OCI-LY1 (cell line): ENCODE results near the gene NPTX1.

ENCODE experiments used
- H2AFZ ChIP-seq: fragments of 200-600 bp; sonication (generic), shearing (Covaris generic); 2 replicates; pipeline ENCODE4 v1.6.0; 2014; ENCODE audit warnings: antibody characterized with exemption, mild to moderate bottlenecking, low read length
- H3F3A ChIP-seq: fragments of 200-600 bp; sonication (generic), shearing (Covaris generic); 2 replicates; pipeline ENCODE4 v1.6.0; 2014; ENCODE audit warnings: mild to moderate bottlenecking, antibody characterized with exemption, low read length, moderate library complexity; ENCODE audit not compliant: insufficient read depth
- H3K27ac ChIP-seq: fragments of 200-600 bp; sonication (generic); 2 replicates; pipeline ENCODE4 v1.5.1; 2014; ENCODE audit warnings: low read length, mixed run types, mild to moderate bottlenecking, low read depth; ENCODE audit not compliant: poor library complexity, severe bottlenecking
- H3K27me3 ChIP-seq: fragments of 200-600 bp; sonication (generic); 2 replicates; pipeline ENCODE4 v1.6.0; 2014; ENCODE audit warnings: antibody characterized with exemption, mild to moderate bottlenecking, low read length, moderate library complexity; ENCODE audit not compliant: insufficient read depth
- H3K36me3 ChIP-seq: fragments of 200-600 bp; sonication (generic); 2 replicates; pipeline ENCODE4 v1.6.1; 2014; ENCODE audit warnings: mild to moderate bottlenecking, antibody characterized with exemption, low read length, moderate library complexity, mixed read lengths; ENCODE audit not compliant: insufficient read depth
- H3K4me1 ChIP-seq: fragments of 200-600 bp; sonication (generic); 2 replicates; pipeline ENCODE4 v1.5.1; 2014; ENCODE audit warnings: mild to moderate bottlenecking, low read length, moderate library complexity; ENCODE audit not compliant: insufficient read depth, severe bottlenecking
- H3K4me2 ChIP-seq: fragments of 200-600 bp; sonication (generic), shearing (Covaris generic); 2 replicates; pipeline ENCODE4 v1.6.1; 2014; ENCODE audit warnings: low read length
- H3K4me3 ChIP-seq: fragments of 200-600 bp; sonication (generic); 2 replicates; pipeline ENCODE4 v1.5.1; 2014; ENCODE audit warnings: low read length, low read depth, mild to moderate bottlenecking, mixed read lengths; ENCODE audit not compliant: poor library complexity, severe bottlenecking
- H3K79me2 ChIP-seq: fragments of 200-600 bp; shearing (Covaris generic); 2 replicates; pipeline ENCODE4 v1.6.1; 2016; ENCODE audit warnings: mixed run types, low read length, mixed read lengths; ENCODE audit not compliant: insufficient read depth
- H3K9ac ChIP-seq: fragments of 200-600 bp; sonication (generic), shearing (Covaris generic); 2 replicates; pipeline ENCODE4 v1.6.1; 2014; ENCODE audit warnings: mild to moderate bottlenecking, low read length, mixed read lengths
- H3K9me2 ChIP-seq: fragments of 200-600 bp; sonication (generic), shearing (Covaris generic); 2 replicates; pipeline ENCODE4 v1.6.1; 2014; ENCODE audit warnings: low read depth, mild to moderate bottlenecking, low read length, mixed read lengths
- H3K9me3 ChIP-seq: fragments of 200-600 bp; shearing (Covaris generic); 2 replicates; pipeline ENCODE4 v1.6.1; 2014; ENCODE audit warnings: low read length, mixed read lengths
- H4K20me1 ChIP-seq: fragments of 200-600 bp; sonication (generic), shearing (Covaris generic); 2 replicates; pipeline ENCODE4 v1.6.0; 2016; ENCODE audit warnings: mild to moderate bottlenecking, low read length; ENCODE audit not compliant: insufficient read depth
- EZH2 ChIP-seq: fragments of 200-600 bp; sonication (generic), shearing (Covaris generic); IDR thresholded peaks from 2 replicates; pipeline ENCODE4 v1.8.0; 2017; ENCODE audit warnings: borderline replicate concordance, mixed run types, mild to moderate bottlenecking, antibody characterized with exemption, low read length, moderate library complexity, mixed read lengths
- TF ChIP-seq, protein P1 (sequence below): fragments of 200-600 bp; sonication (generic), shearing (Covaris generic); IDR thresholded peaks from 2 replicates; pipeline ENCODE4 v1.5.1; 2017; ENCODE audit warnings: mild to moderate bottlenecking, antibody characterized with exemption, low read length, moderate library complexity, mixed read lengths

NPTX1 gene

DNA sequence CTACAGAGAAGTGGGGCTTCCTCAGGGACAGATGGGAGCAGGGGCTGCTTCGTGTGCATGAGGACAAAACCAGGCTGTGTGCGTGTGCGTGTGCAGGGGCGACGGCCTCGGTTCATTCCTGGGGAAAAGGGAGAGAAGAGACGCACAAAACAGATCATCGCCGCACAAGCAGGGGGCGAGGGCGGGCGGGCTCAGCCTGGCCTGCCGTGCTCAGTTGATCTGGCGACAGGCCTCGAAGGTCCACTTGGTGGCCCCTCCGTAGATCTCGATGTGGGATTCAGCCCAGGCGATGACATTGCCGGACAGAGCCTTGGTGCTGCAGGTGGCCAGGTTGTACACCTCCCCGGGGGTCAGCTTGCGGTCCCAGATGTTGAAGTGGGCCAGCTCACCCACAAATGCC, 5.8 kb downstream of the NPTX1 start:
- no peaks in the 10 kb centered on the region for H3K79me2 ChIP-seq
- peaks cover 12% of the 10 kb centered on the region; the same call in 1 of the 2 replicates for H3K27me3 ChIP-seq
- no peak overlapping the region for H3K4me2 ChIP-seq
- H4K20me1 ChIP-seq = no peaks in the 10 kb centered on the region
- no peak overlapping the region for H3K4me3 ChIP-seq
- peaks cover 16% of the 10 kb centered on the region for H3K4me1 ChIP-seq
- TF ChIP-seq, protein P1, sequence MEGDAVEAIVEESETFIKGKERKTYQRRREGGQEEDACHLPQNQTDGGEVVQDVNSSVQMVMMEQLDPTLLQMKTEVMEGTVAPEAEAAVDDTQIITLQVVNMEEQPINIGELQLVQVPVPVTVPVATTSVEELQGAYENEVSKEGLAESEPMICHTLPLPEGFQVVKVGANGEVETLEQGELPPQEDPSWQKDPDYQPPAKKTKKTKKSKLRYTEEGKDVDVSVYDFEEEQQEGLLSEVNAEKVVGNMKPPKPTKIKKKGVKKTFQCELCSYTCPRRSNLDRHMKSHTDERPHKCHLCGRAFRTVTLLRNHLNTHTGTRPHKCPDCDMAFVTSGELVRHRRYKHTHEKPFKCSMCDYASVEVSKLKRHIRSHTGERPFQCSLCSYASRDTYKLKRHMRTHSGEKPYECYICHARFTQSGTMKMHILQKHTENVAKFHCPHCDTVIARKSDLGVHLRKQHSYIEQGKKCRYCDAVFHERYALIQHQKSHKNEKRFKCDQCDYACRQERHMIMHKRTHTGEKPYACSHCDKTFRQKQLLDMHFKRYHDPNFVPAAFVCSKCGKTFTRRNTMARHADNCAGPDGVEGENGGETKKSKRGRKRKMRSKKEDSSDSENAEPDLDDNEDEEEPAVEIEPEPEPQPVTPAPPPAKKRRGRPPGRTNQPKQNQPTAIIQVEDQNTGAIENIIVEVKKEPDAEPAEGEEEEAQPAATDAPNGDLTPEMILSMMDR = no peak
- no peak for TF ChIP-seq EZH2
- H3K9me3 ChIP-seq = no peaks in the 10 kb centered on the region
- no peaks in the 10 kb centered on the region for H3F3A ChIP-seq
- H2AFZ ChIP-seq = no peak overlapping the region
- no peak overlapping the region for H3K27ac ChIP-seq
- no peaks in the 10 kb centered on the region for H3K9me2 ChIP-seq
- no peak overlapping the region for H3K9ac ChIP-seq
- H3K36me3 ChIP-seq = no peaks in the 10 kb centered on the region

DNA sequence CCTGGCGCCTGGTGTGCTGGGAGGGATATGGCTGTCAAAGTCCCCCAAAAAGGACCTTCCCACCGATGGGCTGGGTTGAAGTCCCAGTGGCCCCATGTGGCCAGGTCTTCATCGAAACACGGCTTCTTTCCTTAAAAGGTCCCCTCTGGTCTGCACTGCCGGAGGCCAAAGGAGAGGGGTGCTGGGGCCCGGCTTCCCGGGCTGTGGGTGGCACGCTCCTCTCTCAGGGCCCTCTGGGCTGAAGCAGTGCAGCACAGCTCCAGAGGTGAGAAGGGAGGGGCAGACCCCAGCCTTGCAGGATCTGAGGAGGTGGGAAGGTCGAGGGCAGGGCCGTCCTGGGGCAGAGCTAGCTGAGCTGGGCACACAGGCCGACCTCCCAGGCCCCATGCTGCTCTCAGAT, 6.7 kb downstream of the NPTX1 start:
- H3K9me2 ChIP-seq = no peaks in the 10 kb centered on the region
- H3K4me1 ChIP-seq = peaks cover 7% of the 10 kb centered on the region
- no peaks in the 10 kb centered on the region for H3F3A ChIP-seq
- H3K9ac ChIP-seq = no peak overlapping the region
- no peak overlapping the region for H3K4me3 ChIP-seq
- no peak overlapping the region for H3K4me2 ChIP-seq
- H3K27me3 ChIP-seq = peaks cover 12% of the 10 kb centered on the region; the same call in 1 of the 2 replicates
- H3K79me2 ChIP-seq = no peaks in the 10 kb centered on the region
- no peak overlapping the region for H2AFZ ChIP-seq
- H3K9me3 ChIP-seq = no peaks in the 10 kb centered on the region
- H4K20me1 ChIP-seq = no peaks in the 10 kb centered on the region
- no peak for TF ChIP-seq EZH2
- TF ChIP-seq, protein P1 = no peak
- no peak overlapping the region for H3K27ac ChIP-seq
- no peaks in the 10 kb centered on the region for H3K36me3 ChIP-seq

DNA sequence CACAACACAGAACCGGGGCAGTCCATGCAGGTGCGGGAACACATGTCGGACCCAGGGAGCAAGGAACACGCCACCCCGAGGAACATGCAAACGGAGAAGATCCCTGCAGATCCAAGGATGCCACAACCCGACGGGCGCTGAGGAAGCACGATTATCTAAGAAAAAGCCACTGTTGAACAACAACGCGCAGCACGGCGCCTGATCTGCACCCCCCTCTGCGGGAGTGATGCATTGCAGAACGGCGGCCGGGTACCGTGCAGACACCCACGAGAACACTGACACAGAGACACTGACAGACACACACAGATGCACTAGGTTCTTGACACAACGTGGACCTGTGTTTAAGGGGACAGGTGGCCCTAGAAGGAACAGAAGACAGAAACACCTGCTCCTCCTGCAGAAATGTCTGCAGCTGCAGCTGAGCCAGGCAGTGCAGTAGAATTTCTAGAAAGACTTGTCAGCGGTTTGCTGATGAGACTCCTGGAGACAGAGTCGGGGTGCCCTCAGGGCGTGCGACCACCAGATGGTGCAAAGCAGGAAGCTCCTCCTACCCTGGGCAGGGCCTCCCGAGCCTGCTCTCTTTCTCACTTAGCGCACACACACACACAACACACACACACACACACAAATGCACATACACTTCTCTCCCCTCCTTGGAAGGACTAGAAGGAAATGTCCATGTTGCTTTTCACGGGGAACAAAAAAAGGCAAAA, 7.5 kb downstream of the NPTX1 start:
- TF ChIP-seq, protein P1 = no peak
- no peak for TF ChIP-seq EZH2
- Histone ChIP-seq H3K4me3 (no peak overlapping the region), H3K27ac (no peak overlapping the region), H3K9me2 (no peaks in the 10 kb centered on the region), H3F3A (no peaks in the 10 kb centered on the region), H3K27me3 (peaks cover 15% of the 10 kb centered on the region; the same call in 1 of the 2 replicates), H3K4me1 (no peaks in the 10 kb centered on the region), H3K36me3 (no peaks in the 10 kb centered on the region), H3K4me2 (no peak overlapping the region), H3K79me2 (no peaks in the 10 kb centered on the region), H4K20me1 (no peaks in the 10 kb centered on the region), H3K9ac (no peak overlapping the region), H3K9me3 (no peaks in the 10 kb centered on the region), H2AFZ (no peak overlapping the region)
